Left ventricle myocardium inferior (tissue), 1 donor: ENCODE measurements around the gene SERTAD3. TPM values are rescaled to one million over a fixed set of nuclear protein-coding genes. Genes with fewer than 3 reads are reported as not detected.

Experiments
- DNase-seq: peaks from one replicate; pipeline ENCODE4 v3.0.0-alpha.2; 2020
- H3K27ac ChIP-seq: fragments of 200-600 bp; replicated peaks from 2 replicates; pipeline ENCODE4 v1.8.0; 2021
- H3K27me3 ChIP-seq: fragments of 200-600 bp; 2 replicates; pipeline ENCODE4 v1.8.0; 2021; ENCODE audit warnings: low read depth
- H3K36me3 ChIP-seq: fragments of 200-600 bp; 2 replicates; pipeline ENCODE4 v1.8.0; 2021
- H3K4me1 ChIP-seq: fragments of 200-600 bp; 2 replicates; pipeline ENCODE4 v1.8.0; 2021
- H3K4me3 ChIP-seq: fragments of 200-600 bp; 2 replicates; pipeline ENCODE4 v1.8.0; 2021; ENCODE audit warnings: mild to moderate bottlenecking, moderate library complexity
- H3K9me3 ChIP-seq: fragments of 200-600 bp; replicated peaks from 2 replicates; pipeline ENCODE4 v1.8.0; 2021
- intact Hi-C: fragments of 100-400 bp; cut with micrococcal nuclease; formaldehyde crosslinking; loops from one replicate; pipeline ENCODE4 v1.11.0; 2022
- total RNA-seq: library from RNA; stranded (reverse); fragmentation: NEBNext Ultra II Directional; extraction: Animal tissue kit (Norgen Biotek cat#: 25700); gene quantifications from one replicate; pipeline ENCODE4 v1.2.1, GENCODE V29; 2021
- TF ChIP-seq, protein P1 (sequence below): fragments of 200-600 bp; IDR thresholded peaks from 2 replicates; pipeline ENCODE4 v1.8.0; 2021; ENCODE audit warnings: antibody characterized with exemption, mild to moderate bottlenecking, borderline replicate concordance
- donor health status: DM: no; HTN: yes; CAD: no; lungs with severe emphysema.

The SERTAD3 gene
- total RNA-seq, 1 donor from 2014 or later: 16.2 TPM

DNA sequence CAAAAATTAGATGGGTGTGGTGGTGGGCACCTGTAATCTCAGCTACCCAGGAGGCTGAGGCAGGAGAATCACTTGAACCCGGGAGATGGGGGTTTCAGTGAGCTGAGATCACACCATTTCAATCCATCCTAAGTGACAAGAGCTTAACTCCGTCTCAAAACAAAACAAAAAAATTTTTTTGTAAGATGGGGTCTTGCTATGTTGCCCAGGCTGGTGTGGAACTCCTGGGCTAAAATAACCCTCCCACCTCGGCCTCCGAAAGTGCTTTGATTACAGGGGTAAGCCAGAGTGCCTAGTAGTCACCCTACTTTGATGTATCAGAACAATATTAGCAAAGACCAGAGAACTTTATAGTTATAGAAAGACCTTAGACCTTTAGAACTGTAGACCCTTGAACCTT lies 30.6 kb upstream of the SERTAD3 start:
- intact Hi-C loops: no loop called here
- no peaks in the 10 kb centered on the region for H3K36me3 ChIP-seq
- H3K27ac ChIP-seq: no peak overlapping the region
- no peaks in the 10 kb centered on the region for H3K4me1 ChIP-seq
- H3K4me3 ChIP-seq: no peak overlapping the region
- DNase-seq: no peak
- TF ChIP-seq, protein P1, sequence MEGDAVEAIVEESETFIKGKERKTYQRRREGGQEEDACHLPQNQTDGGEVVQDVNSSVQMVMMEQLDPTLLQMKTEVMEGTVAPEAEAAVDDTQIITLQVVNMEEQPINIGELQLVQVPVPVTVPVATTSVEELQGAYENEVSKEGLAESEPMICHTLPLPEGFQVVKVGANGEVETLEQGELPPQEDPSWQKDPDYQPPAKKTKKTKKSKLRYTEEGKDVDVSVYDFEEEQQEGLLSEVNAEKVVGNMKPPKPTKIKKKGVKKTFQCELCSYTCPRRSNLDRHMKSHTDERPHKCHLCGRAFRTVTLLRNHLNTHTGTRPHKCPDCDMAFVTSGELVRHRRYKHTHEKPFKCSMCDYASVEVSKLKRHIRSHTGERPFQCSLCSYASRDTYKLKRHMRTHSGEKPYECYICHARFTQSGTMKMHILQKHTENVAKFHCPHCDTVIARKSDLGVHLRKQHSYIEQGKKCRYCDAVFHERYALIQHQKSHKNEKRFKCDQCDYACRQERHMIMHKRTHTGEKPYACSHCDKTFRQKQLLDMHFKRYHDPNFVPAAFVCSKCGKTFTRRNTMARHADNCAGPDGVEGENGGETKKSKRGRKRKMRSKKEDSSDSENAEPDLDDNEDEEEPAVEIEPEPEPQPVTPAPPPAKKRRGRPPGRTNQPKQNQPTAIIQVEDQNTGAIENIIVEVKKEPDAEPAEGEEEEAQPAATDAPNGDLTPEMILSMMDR: no peak
- no peaks in the 10 kb centered on the region for H3K9me3 ChIP-seq
- H3K27me3 ChIP-seq: no peaks in the 10 kb centered on the region

DNA sequence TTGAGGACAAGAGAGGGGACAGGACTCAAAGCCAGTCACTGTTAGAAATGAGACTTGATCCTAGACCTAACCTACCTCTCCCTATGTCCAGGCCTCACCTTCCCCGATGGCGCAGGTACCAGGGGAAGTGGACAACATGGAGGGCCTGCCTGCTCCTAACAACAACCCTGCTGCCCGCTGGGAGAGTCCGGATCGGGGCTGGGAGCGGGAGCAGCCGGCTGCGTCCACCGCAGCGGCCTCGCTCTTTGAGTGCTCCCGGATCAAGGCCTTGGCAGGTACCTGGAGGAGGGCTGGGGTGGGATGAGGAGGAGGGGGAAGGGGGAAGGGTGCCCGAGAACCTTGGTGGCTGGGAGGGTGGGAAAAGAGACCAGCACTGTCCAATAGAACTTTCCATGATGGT lies 28.4 kb upstream of the SERTAD3 start:
- H3K27ac ChIP-seq: no peak overlapping the region
- no peak for DNase-seq
- H3K4me3 ChIP-seq: no peak overlapping the region
- peaks cover under 1% of the 10 kb centered on the region for H3K27me3 ChIP-seq
- no peaks in the 10 kb centered on the region for H3K36me3 ChIP-seq
- no peaks in the 10 kb centered on the region for H3K9me3 ChIP-seq
- peaks cover 2% of the 10 kb centered on the region for H3K4me1 ChIP-seq
- intact Hi-C loops: no loop called here
- TF ChIP-seq, protein P1: no peak

DNA sequence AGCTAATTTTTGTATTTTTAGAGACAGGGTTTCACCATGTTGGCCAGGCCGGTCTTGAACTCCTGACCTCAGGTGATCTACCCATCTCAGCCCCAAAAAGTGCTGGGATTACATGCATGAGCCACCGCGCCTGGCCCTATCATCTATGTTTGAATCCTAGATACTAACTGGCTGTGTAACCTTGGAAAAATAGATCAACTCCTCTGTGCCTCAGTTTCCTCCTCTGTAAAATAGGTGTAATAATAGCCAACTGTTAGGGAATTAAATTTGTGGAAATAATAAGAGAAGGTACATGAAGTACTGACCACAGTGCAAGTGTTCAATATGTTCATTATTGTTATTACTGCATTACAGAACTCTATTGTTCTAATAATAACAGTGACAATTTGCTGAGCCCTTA lies 27.0 kb upstream of the SERTAD3 start:
- Histone ChIP-seq H3K27me3 (peaks cover 5% of the 10 kb centered on the region), H3K9me3 (no peaks in the 10 kb centered on the region), H3K4me1 (peaks cover 13% of the 10 kb centered on the region), H3K4me3 (no peak overlapping the region), H3K36me3 (no peaks in the 10 kb centered on the region), H3K27ac (no peak overlapping the region)
- no peak for DNase-seq
- intact Hi-C loops: no loop called here
- TF ChIP-seq, protein P1: no peak

DNA sequence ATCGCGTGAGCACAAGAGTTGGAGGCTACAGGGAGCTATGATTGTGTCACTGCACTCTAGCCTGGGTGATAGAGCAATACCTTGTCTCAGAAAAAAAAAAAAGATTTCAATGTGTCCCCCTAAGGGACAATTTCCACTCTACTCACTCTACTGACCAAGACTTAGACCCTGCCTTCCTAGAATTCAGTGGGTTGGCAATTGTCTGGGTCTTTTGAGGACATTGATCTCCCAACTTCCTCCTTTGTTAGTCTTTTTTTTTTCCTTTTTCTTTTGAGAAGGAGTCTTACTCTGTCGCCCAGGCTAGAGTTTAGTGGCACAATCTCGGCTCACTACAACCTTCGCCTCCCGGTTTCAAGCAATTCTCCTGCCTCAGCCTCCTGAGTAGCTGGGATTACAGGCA lies 24.9 kb upstream of the SERTAD3 start:
- Histone ChIP-seq H3K4me3 (no peak overlapping the region), H3K27ac (no peak overlapping the region), H3K9me3 (no peaks in the 10 kb centered on the region), H3K4me1 (peaks cover 30% of the 10 kb centered on the region), H3K36me3 (no peaks in the 10 kb centered on the region), H3K27me3 (peaks cover 5% of the 10 kb centered on the region)
- TF ChIP-seq, protein P1: no peak
- intact Hi-C loops: no loop called here
- no peak for DNase-seq

DNA sequence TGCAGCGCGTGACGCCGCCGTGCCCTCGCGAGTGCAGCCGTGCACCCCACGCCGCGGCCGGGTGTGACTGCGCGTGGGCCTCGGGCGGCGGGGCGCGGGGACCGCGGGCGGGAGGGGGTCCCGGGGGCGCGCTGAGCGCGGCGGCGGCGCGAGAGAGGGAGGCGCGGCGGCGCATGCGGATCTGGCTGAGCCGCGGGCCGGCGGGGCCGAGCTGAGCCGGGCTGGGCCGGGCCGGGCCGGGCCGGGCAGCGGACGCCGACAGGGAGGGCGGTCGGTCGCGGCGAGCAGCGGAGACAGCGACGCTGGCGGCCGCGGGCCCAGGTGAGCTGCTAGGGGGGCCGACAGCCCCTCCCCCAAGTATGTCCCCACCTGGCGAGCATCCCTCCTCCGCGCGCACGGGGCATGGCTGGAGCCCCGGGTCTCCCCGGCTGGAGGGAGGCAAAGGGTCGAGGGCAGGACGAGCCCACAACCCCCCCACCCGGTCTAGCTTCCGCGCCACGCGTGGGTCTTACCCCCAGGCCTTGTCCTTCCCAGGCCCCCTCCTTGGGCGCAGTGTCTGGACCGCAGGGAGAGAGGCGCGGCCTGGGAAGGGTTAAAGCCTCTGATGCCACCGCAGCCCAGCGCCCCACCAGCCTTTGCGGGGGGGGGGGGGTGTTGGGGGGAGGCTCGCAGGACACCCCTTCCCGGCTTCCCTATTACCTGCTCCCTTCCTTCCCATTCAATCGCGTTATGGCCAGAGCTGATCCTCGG lies 23.0 kb upstream of the SERTAD3 start, which contains the start of gene SPTBN4:
Gene SPTBN4 (plus strand): TSS at position 17 of the 750 bp plus-strand sequence. CDS start 5,621 bp downstream, outside the sequence.
- H3K9me3 ChIP-seq: no peaks in the 10 kb centered on the region
- peak within 1 kb of the TSS; percentile 75 for H3K4me3 ChIP-seq
- H3K27ac ChIP-seq: peak within 1 kb of the TSS; percentile 84
- peaks cover 35% of the 10 kb centered on the region for H3K4me1 ChIP-seq
- intact Hi-C loops: no loop called here
- no peak for DNase-seq
- H3K27me3 ChIP-seq: peaks cover 5% of the 10 kb centered on the region
- TF ChIP-seq, protein P1: no peak
- no peaks in the 10 kb centered on the region for H3K36me3 ChIP-seq
